ENCODE results near the gene PTPRN2. TPM values are rescaled to one million over a fixed set of nuclear protein-coding genes. Genes with fewer than 3 reads are reported as not detected.

The PTPRN2 gene
- polyA plus RNA-seq, 1 of the 3 experiments (the other 2 are of a cell fraction): 4.0 TPM

DNA sequence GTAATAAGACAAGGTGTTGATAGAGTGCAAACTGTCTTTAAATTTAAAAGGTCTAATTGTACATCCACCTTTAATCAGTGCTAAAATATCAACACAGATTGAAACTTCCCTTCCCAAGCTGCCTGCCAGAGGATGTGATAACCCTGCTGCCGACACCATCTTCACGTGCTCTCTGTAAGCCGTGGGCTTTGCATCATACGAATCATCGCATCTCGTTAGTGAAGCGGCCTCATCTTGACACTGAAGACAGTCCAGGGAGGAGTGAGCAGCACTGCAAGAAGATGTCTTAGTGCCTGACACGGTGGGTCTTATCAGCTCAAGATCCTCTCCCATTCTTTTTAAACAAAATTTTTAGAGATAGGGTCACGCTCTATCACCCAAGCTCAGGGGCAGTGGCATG, 518.8 kb downstream of the PTPRN2 start:
- 67% methylated on average over 9 of the region's 9 CpGs for WGBS (ENCODE audit: low lambda C conversion rate)
- H3K27ac ChIP-seq (ENCODE audit: low read depth in 2 of 2, low read length in 1 of 2): no peak overlapping the region
- H3K9me2 ChIP-seq: no peaks in the 10 kb centered on the region
- no peaks in the 10 kb centered on the region for H3K36me3 ChIP-seq (replicated peaks in 1 of 2; ENCODE audit: control insufficient read depth in 1 of 2, insufficient read depth in 2 of 2, low read length in 1 of 2)
- H3F3A ChIP-seq (replicated peaks; ENCODE audit: insufficient read depth): no peaks in the 10 kb centered on the region
- no peaks in the 10 kb centered on the region for H3K27me3 ChIP-seq (ENCODE audit: insufficient read depth)
- CTCF ChIA-PET: interaction anchor here (0.6 to 1.3 kb wide), 2 partner anchors 257 to 555 kb away, joined by 3 to 4 read pairs; no protein-coding TSS in a partner anchor
- H3K9ac ChIP-seq: no peak overlapping the region
- DNase-seq: no peak
- H3K4me2 ChIP-seq: no peak overlapping the region
- H3K4me3 ChIP-seq (ENCODE audit: low read depth in 2 of 2, low read length in 1 of 2): no peak overlapping the region
- no peak overlapping the region for H2AFZ ChIP-seq (ENCODE audit: low read depth)
- H4K20me1 ChIP-seq (ENCODE audit: insufficient read depth): no peaks in the 10 kb centered on the region
- H3K9me3 ChIP-seq: no peaks in the 10 kb centered on the region
- H3K4me1 ChIP-seq (ENCODE audit: control insufficient read depth in 1 of 2, insufficient read depth in 2 of 2, low read depth in 1 of 2, low read length in 1 of 2): peaks cover 0 to 18% of the 10 kb centered on the region in 2 experiments; a peak in 2 of 4 replicates
- H3K79me2 ChIP-seq (ENCODE audit: insufficient read depth): no peaks in the 10 kb centered on the region
- TF ChIP-seq POLR2AphosphoS5 (IDR thresholded peaks at IDR 0.05; ENCODE audit: low read depth, low read length) (no peak), SMC3 (IDR thresholded peaks at IDR 0.05; ENCODE audit: low read depth, low read length) (no peak), EP300 (IDR thresholded peaks at IDR 0.05; ENCODE audit: borderline replicate concordance in 1 of 2, low read depth in 1 of 2, low read length in 1 of 2) (no peak), GATA2 (CRISPR knock-in tag; IDR thresholded peaks at IDR 0.05) (no peak), NRF1 (IDR thresholded peaks at IDR 0.05; ENCODE audit: low read depth, low read length) (no peak), RCOR1 (IDR thresholded peaks at IDR 0.05; ENCODE audit: low read length) (no peak), TEAD4 (IDR thresholded peaks at IDR 0.05; ENCODE audit: borderline replicate concordance, insufficient read depth) (no peak), RXRA (IDR thresholded peaks at IDR 0.05; ENCODE audit: borderline replicate concordance, low read depth) (no peak)
- TF ChIP-seq, protein P1, sequence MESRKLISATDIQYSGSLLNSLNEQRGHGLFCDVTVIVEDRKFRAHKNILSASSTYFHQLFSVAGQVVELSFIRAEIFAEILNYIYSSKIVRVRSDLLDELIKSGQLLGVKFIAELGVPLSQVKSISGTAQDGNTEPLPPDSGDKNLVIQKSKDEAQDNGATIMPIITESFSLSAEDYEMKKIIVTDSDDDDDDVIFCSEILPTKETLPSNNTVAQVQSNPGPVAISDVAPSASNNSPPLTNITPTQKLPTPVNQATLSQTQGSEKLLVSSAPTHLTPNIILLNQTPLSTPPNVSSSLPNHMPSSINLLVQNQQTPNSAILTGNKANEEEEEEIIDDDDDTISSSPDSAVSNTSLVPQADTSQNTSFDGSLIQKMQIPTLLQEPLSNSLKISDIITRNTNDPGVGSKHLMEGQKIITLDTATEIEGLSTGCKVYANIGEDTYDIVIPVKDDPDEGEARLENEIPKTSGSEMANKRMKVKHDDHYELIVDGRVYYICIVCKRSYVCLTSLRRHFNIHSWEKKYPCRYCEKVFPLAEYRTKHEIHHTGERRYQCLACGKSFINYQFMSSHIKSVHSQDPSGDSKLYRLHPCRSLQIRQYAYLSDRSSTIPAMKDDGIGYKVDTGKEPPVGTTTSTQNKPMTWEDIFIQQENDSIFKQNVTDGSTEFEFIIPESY (IDR thresholded peaks at IDR 0.05; ENCODE audit: borderline replicate concordance, low read depth): no peak
- TF ChIP-seq, protein P2, sequence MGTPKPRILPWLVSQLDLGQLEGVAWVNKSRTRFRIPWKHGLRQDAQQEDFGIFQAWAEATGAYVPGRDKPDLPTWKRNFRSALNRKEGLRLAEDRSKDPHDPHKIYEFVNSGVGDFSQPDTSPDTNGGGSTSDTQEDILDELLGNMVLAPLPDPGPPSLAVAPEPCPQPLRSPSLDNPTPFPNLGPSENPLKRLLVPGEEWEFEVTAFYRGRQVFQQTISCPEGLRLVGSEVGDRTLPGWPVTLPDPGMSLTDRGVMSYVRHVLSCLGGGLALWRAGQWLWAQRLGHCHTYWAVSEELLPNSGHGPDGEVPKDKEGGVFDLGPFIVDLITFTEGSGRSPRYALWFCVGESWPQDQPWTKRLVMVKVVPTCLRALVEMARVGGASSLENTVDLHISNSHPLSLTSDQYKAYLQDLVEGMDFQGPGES (IDR thresholded peaks at IDR 0.05; ENCODE audit: low read depth, low read length): no peak
- POLR2A ChIA-PET: no interaction called here

DNA sequence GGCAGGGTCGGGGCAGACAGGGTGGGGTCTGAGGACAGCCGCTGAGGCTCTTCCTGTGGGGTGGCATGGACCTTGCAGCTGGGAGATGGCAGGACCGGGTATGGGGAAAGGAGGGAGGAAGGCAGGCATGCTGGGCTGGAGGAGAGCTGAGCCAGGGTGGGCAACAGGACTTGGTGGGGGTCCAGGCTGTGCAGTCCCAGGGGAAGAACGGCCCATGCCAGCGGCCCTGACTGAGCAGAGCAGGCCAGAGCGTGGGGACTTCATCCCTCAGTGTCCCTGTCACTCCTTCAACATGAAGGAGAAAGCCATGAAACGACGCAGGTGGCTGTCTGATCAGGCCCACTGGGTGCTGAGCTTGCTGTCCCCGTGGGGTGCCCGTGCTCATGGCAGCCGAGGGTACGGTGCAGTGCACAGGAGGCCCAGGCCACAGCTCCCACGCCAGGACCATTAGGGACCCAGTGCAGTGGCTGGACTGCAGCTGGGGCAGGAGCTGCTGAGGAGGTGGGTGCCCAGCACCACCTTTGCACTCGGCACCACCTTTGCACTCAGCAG, 519.6 kb downstream of the PTPRN2 start:
- H3K27me3 ChIP-seq (ENCODE audit: insufficient read depth): no peaks in the 10 kb centered on the region
- TF ChIP-seq, protein P1 (IDR thresholded peaks at IDR 0.05; ENCODE audit: borderline replicate concordance, low read depth): no peak
- 44% methylated on average over 5 of the region's 14 CpGs for WGBS (ENCODE audit: low lambda C conversion rate)
- no peaks in the 10 kb centered on the region for H4K20me1 ChIP-seq (ENCODE audit: insufficient read depth)
- H3K9me3 ChIP-seq: no peaks in the 10 kb centered on the region
- no peak overlapping the region for H3K9ac ChIP-seq
- H3K36me3 ChIP-seq (replicated peaks in 1 of 2; ENCODE audit: control insufficient read depth in 1 of 2, insufficient read depth in 2 of 2, low read length in 1 of 2): no peaks in the 10 kb centered on the region
- no peak overlapping the region for H3K4me3 ChIP-seq (ENCODE audit: low read depth in 2 of 2, low read length in 1 of 2)
- H3K27ac ChIP-seq (ENCODE audit: low read depth in 2 of 2, low read length in 1 of 2): no peak overlapping the region
- ChIA-PET POLR2A (no interaction called here), CTCF (interaction anchor here (1.3 to 1.5 kb wide), 2 partner anchors 258 to 636 kb away, joined by 3 to 4 read pairs; no protein-coding TSS in a partner anchor)
- no peak for DNase-seq
- no peaks in the 10 kb centered on the region for H3K79me2 ChIP-seq (ENCODE audit: insufficient read depth)
- H3K9me2 ChIP-seq: no peaks in the 10 kb centered on the region
- H3K4me2 ChIP-seq: no peak overlapping the region
- H3F3A ChIP-seq (replicated peaks; ENCODE audit: insufficient read depth): no peaks in the 10 kb centered on the region
- peaks cover 0 to 18% of the 10 kb centered on the region in 2 experiments; a peak in 2 of 4 replicates for H3K4me1 ChIP-seq (ENCODE audit: control insufficient read depth in 1 of 2, insufficient read depth in 2 of 2, low read depth in 1 of 2, low read length in 1 of 2)
- no peak overlapping the region for H2AFZ ChIP-seq (ENCODE audit: low read depth)
